Measurements from ENCODE around the gene TMEM123. TPM values are rescaled to one million over a fixed set of nuclear protein-coding genes. Genes with fewer than 3 reads are reported as not detected.

The TMEM123 gene
- total RNA-seq, 1 donor from 2014 or later = 70.2 TPM

DNA sequence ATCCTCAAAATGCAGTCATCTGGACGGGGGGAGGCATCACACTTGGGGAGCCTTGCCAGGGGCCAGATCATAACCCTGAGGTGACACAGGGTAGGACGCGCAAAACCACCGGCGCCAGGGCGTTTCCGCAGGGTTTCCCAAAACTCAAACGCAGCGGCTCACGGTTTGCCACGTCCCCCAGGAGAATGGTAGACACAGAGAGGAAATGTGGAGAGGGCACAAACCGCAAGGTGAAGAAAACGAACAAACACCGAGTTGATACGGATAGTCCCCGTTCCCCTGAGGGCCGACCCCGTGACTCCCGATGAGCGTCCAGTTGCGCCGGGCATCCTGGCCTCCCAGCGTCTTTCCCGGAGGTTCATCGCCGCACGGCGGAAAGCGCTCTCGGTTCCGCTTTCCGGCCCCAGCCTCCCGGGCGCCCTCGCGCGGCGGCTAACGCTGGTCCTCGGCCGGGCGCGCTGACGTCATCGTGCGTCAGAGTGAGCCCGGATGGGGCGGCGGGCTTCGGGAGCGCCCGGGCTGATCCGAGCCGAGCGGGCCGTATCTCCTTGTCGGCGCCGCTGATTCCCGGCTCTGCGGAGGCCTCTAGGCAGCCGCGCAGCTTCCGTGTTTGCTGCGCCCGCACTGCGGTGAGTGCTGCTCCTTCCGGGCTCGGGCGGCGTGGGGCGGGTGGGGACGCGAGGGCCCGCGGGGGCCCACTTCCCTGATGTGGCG lies 105.7 kb downstream of the TMEM123 start, which contains the start of gene BIRC2:
Gene BIRC2, plus strand, starts transcription at position 467 of the 714 bp plus-strand sequence. CDS start 2,641 bp downstream, outside the sequence.
- Histone ChIP-seq H3K36me3 (peaks cover 22% of the 10 kb centered on the region), H3K4me1 (peaks cover 37% of the 10 kb centered on the region), H3K27me3 (ENCODE audit: low read depth) (no peaks in the 10 kb centered on the region), H3K27ac (replicated peaks) (peak within 1 kb of the TSS; percentile 97), H3K4me3 (peak within 1 kb of the TSS; percentile 85), H3K9me3 (replicated peaks) (no peaks in the 10 kb centered on the region)
- DNase-seq = peak; percentile 96
- TF ChIP-seq CTCF (IDR thresholded peaks at IDR 0.05; ENCODE audit: borderline replicate concordance) = peak; percentile 79
- intact Hi-C loops (cut with micrococcal nuclease) = no loop called here

DNA sequence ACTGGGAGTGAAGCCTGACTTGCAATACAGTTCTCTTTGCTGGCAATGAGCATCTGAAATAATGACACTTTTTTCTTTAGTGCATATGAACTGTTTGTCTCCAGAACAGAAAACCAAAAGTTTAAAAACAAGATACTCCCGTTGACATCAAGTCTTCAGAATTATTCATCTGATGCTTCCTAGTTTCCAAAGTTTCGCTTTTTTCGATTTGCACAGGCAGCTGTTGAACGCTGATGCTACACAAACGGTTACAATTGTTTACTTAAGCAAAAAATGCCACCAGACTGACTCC lies 106.2 kb downstream of the TMEM123 start:
- no peak for TF ChIP-seq CTCF (IDR thresholded peaks at IDR 0.05; ENCODE audit: borderline replicate concordance)
- Histone ChIP-seq H3K4me1 (peaks cover 37% of the 10 kb centered on the region), H3K27ac (replicated peaks) (peak overlapping the region; percentile 97), H3K4me3 (peak overlapping the region; percentile 85), H3K9me3 (replicated peaks) (no peaks in the 10 kb centered on the region), H3K27me3 (ENCODE audit: low read depth) (no peaks in the 10 kb centered on the region), H3K36me3 (peaks cover 17% of the 10 kb centered on the region)
- intact Hi-C loops (cut with micrococcal nuclease) = no loop called here
- no peak for DNase-seq

Other genes with a start within 250 kb of the TMEM123 start
- 8.1 TPM for gene BIRC3, start 135.3 kb downstream of the TMEM123 start, total RNA-seq
- 30.4 TPM for gene BIRC2, start 105.6 kb downstream of the TMEM123 start, total RNA-seq
- not detected for gene MMP7, start 78.0 kb upstream of the TMEM123 start, total RNA-seq
- not detected for gene MMP20, start 172.6 kb upstream of the TMEM123 start, total RNA-seq